ENCODE measurements around the gene SPTBN1. TPM values are rescaled to one million over a fixed set of nuclear protein-coding genes. Genes with fewer than 3 reads are reported as not detected.

SPTBN1 gene
- total and polyA plus RNA-seq, 2 donors (not counting 3 experiments of a cell fraction or from before 2014, with no cell fraction given): 63.3 to 320 TPM

DNA sequence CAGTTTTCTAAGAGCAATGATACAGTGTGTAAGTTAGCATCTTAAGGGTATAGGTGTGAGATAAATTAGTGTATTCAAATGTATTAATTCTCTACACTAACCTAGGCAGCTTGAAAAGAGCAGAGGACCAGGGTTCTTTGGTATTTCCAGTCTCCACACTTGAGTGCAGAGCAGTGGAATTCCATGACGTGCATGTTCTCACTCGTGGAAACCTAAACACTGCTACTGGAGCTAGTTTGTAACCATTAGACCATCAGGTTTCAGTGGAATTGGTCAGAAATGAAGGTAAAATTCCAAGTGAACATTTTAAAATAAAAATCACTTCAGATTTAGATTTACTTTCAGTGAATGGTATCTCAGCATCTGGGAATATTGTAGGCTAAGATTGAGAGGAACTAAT is 9.0 kb downstream of the SPTBN1 start:
- no peaks in the 10 kb centered on the region for H3K9me1 ChIP-seq (replicated peaks; ENCODE audit: control insufficient read depth, extremely low read depth, insufficient read depth, low read length)
- H3K27me3 ChIP-seq (ENCODE audit: control insufficient read depth in 2 of 2, insufficient read depth in 2 of 2, low read length in 2 of 2): no peaks in the 10 kb centered on the region
- H3K36me3 ChIP-seq (ENCODE audit: control insufficient read depth in 2 of 2, extremely low read depth in 1 of 2, insufficient read depth in 2 of 2, low read length in 2 of 2): no peaks in the 10 kb centered on the region
- DNase-seq (ENCODE audit: low read depth, low spot score) (no peak), FAIRE-seq (no peak)
- TF ChIP-seq MYC (IDR thresholded peaks at IDR 0.05; ENCODE audit: low read depth, low read length) (no peak), POLR2AphosphoS5 (IDR thresholded peaks at IDR 0.05; ENCODE audit: insufficient read depth, low read depth, low read length) (no peak), FOS (IDR thresholded peaks at IDR 0.05; ENCODE audit: borderline replicate concordance, insufficient read depth, low read length) (no peak)
- BruUV-seq (replicated peaks): no TSS peak
- dilution Hi-C loops (cut with MboI; ENCODE audit: extremely low pct_ligation_motif_present, low sequenced_read_pairs): no loop called here
- intact Hi-C loops (cut with micrococcal nuclease): no loop called here
- H3K27ac ChIP-seq (ENCODE audit: insufficient read depth, low read depth, low read length): no peak overlapping the region
- peaks cover 45% of the 10 kb centered on the region for H3K79me2 ChIP-seq (ENCODE audit: control insufficient read depth, insufficient read depth, low read length)
- H4K20me1 ChIP-seq (replicated peaks; ENCODE audit: control insufficient read depth, extremely low read depth, insufficient read depth, low read length): peaks cover 11% of the 10 kb centered on the region
- no peak overlapping the region for H3K4me2 ChIP-seq (ENCODE audit: insufficient read depth, low read length)
- H3K9me3 ChIP-seq (replicated peaks; ENCODE audit: control insufficient read depth, insufficient read depth, low read length): no peaks in the 10 kb centered on the region
- no peak overlapping the region for H2AFZ ChIP-seq (ENCODE audit: low read depth, low read length)
- ChIA-PET CTCF (no interaction called here), POLR2A (no interaction called here)
- H3K9ac ChIP-seq (replicated peaks; ENCODE audit: extremely low read depth, insufficient read depth, low read length): no peak overlapping the region
- H3K4me3 ChIP-seq (replicated peaks in 1 of 3; ENCODE audit: insufficient read depth in 1 of 3, low read depth in 1 of 3, low read length in 3 of 3): no peak overlapping the region
- H3K4me1 ChIP-seq (ENCODE audit: control insufficient read depth, extremely low read depth, insufficient read depth, low read length): peaks cover 28% of the 10 kb centered on the region

DNA sequence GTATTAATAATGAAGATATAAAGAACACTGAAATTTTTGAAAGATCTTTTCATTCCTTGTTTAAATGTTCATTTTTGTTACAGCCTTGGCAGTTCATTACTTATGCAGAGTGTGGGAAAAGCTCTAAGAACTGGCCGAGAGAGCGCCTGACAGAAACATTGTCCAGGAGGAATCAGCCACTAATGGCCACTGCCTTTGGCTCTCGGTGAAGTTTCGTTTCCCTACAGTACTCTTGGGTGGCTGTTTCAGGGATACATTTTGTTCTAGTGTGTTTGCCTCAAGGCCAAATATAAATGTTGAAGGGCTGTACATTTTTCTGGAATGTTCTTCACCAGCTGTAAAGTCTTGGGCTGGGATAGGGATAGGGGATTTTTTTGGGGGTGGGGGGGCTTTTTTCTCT is 10.7 kb downstream of the SPTBN1 start:
- H3K9me1 ChIP-seq (replicated peaks; ENCODE audit: control insufficient read depth, extremely low read depth, insufficient read depth, low read length): no peaks in the 10 kb centered on the region
- no peak overlapping the region for H3K27ac ChIP-seq (ENCODE audit: insufficient read depth, low read depth, low read length)
- H3K4me3 ChIP-seq (replicated peaks in 1 of 3; ENCODE audit: insufficient read depth in 1 of 3, low read depth in 1 of 3, low read length in 3 of 3): no peak overlapping the region
- no peak overlapping the region for H3K9ac ChIP-seq (replicated peaks; ENCODE audit: extremely low read depth, insufficient read depth, low read length)
- no peaks in the 10 kb centered on the region for H3K9me3 ChIP-seq (replicated peaks; ENCODE audit: control insufficient read depth, insufficient read depth, low read length)
- H3K27me3 ChIP-seq (ENCODE audit: control insufficient read depth in 2 of 2, insufficient read depth in 2 of 2, low read length in 2 of 2): no peaks in the 10 kb centered on the region
- no peak overlapping the region for H3K4me2 ChIP-seq (ENCODE audit: insufficient read depth, low read length)
- H4K20me1 ChIP-seq (replicated peaks; ENCODE audit: control insufficient read depth, extremely low read depth, insufficient read depth, low read length): peaks cover 5% of the 10 kb centered on the region
- FAIRE-seq (no peak), DNase-seq (ENCODE audit: low read depth, low spot score) (no peak)
- H3K4me1 ChIP-seq (ENCODE audit: control insufficient read depth, extremely low read depth, insufficient read depth, low read length): peaks cover 45% of the 10 kb centered on the region
- ChIA-PET CTCF (no interaction called here), POLR2A (no interaction called here)
- no TSS peak for BruUV-seq (replicated peaks)
- intact Hi-C loops (cut with micrococcal nuclease) (no loop called here), dilution Hi-C loops (cut with MboI; ENCODE audit: extremely low pct_ligation_motif_present, low sequenced_read_pairs) (no loop called here)
- TF ChIP-seq MYC (IDR thresholded peaks at IDR 0.05; ENCODE audit: low read depth, low read length): no peak
- no peak for TF ChIP-seq JUN (IDR thresholded peaks at IDR 0.05; ENCODE audit: borderline replicate concordance, insufficient read depth, insufficient read length, low read depth)
- TF ChIP-seq, protein P1, sequence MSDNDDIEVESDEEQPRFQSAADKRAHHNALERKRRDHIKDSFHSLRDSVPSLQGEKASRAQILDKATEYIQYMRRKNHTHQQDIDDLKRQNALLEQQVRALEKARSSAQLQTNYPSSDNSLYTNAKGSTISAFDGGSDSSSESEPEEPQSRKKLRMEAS (IDR thresholded peaks at IDR 0.05; ENCODE audit: insufficient read depth, insufficient read length): no peak
- TF ChIP-seq GATA2 (IDR thresholded peaks at IDR 0.05; ENCODE audit: insufficient read depth, insufficient read length, low read depth, low read length): no peak
- TF ChIP-seq POLR2AphosphoS5 (IDR thresholded peaks at IDR 0.05; ENCODE audit: insufficient read depth, low read depth, low read length): no peak
- no peak for TF ChIP-seq FOS (IDR thresholded peaks at IDR 0.05; ENCODE audit: borderline replicate concordance, insufficient read depth, low read length)
- no peak for TF ChIP-seq POLR2A (IDR thresholded peaks at IDR 0.05; ENCODE audit: low read depth, low read length)
- TF ChIP-seq EZH2 (IDR thresholded peaks at IDR 0.05; ENCODE audit: borderline replicate concordance, low read depth, low read length, severe bottlenecking): no peak
- TF ChIP-seq, protein P2, sequence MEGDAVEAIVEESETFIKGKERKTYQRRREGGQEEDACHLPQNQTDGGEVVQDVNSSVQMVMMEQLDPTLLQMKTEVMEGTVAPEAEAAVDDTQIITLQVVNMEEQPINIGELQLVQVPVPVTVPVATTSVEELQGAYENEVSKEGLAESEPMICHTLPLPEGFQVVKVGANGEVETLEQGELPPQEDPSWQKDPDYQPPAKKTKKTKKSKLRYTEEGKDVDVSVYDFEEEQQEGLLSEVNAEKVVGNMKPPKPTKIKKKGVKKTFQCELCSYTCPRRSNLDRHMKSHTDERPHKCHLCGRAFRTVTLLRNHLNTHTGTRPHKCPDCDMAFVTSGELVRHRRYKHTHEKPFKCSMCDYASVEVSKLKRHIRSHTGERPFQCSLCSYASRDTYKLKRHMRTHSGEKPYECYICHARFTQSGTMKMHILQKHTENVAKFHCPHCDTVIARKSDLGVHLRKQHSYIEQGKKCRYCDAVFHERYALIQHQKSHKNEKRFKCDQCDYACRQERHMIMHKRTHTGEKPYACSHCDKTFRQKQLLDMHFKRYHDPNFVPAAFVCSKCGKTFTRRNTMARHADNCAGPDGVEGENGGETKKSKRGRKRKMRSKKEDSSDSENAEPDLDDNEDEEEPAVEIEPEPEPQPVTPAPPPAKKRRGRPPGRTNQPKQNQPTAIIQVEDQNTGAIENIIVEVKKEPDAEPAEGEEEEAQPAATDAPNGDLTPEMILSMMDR (IDR thresholded peaks at IDR 0.05; ENCODE audit: extremely low read depth in 1 of 2, insufficient read depth in 1 of 2, low read depth in 1 of 2, low read length in 2 of 2): no peak
- no peak overlapping the region for H2AFZ ChIP-seq (ENCODE audit: low read depth, low read length)
- no peaks in the 10 kb centered on the region for H3K36me3 ChIP-seq (ENCODE audit: control insufficient read depth in 2 of 2, extremely low read depth in 1 of 2, insufficient read depth in 2 of 2, low read length in 2 of 2)
- peaks cover 36% of the 10 kb centered on the region for H3K79me2 ChIP-seq (ENCODE audit: control insufficient read depth, insufficient read depth, low read length)
